BE2C (cell line): ENCODE results near the gene SHISA6.
"Not testable (repeated sequence)": the region's sequence is repeated elsewhere in the genome, so short reads cannot be mapped to it uniquely, and the experiment has no call there.

Experiments used
- DNase-seq: peaks from one replicate; pipeline ENCODE4 v3.0.0-alpha.2; 2020
- H3K27me3 ChIP-seq: fragments of 250-450 bp; sonication (Bioruptor Pico); 2 replicates; pipeline ENCODE4 v1.5.1; 2020; ENCODE audit warnings: mild to moderate bottlenecking
- H3K36me3 ChIP-seq: fragments of 250-450 bp; sonication (Bioruptor Pico); 2 replicates; pipeline ENCODE4 v1.5.1; 2020; ENCODE audit warnings: mild to moderate bottlenecking
- H3K4me1 ChIP-seq: fragments of 250-450 bp; sonication (Bioruptor Pico); 2 replicates; pipeline ENCODE4 v1.5.1; 2020
- H3K4me3 ChIP-seq: 2 replicates; pipeline ENCODE4 v1.5.1; 2011; ENCODE audit warnings: low read depth, low read length
- H3K9me3 ChIP-seq: fragments of 250-450 bp; sonication (Bioruptor Pico); 2 replicates; pipeline ENCODE4 v1.5.1; 2020
- CTCF ChIP-seq: IDR thresholded peaks from 2 replicates; pipeline ENCODE4 v1.5.1; 2012; ENCODE audit warnings: mild to moderate bottlenecking, low read depth, low read length

Gene SHISA6

GRCh38 chr17:11308531-11308930 is 67.5 kb downstream of the SHISA6 start:
- no peaks in the 10 kb centered on the region for H3K27me3 ChIP-seq
- DNase-seq: no peak
- H3K9me3 ChIP-seq: no peaks in the 10 kb centered on the region
- TF ChIP-seq CTCF: no peak
- no peak overlapping the region for H3K4me3 ChIP-seq
- no peaks in the 10 kb centered on the region for H3K4me1 ChIP-seq
- H3K36me3 ChIP-seq: no peaks in the 10 kb centered on the region

- Histone ChIP-seq H3K4me3 (no peak overlapping the region), H3K9me3 (no peaks in the 10 kb centered on the region)
- no peak for DNase-seq
Observed at GRCh38 chr17:11309033-11309432, 68.0 kb downstream of the SHISA6 start.

DNA sequence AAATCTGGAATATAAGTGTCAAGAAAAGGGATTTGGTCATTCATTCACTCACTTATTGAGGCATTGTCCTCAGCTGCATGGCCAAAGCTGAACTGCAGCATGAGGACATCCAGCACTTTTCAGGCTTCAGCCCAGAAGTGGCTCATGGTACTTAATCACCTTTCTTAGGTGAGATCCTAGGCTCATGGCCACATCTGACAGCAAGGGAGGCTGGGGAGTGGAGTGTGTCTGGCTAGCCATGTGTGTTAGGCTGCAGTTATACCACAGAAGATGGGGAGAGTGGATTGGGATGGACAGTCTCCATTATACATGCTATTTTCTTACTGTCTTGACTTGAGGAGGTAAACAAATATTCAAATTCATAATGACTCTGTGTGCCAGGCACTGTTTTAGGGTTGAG is 68.8 kb downstream of the SHISA6 start:
- H3K36me3 ChIP-seq: no peaks in the 10 kb centered on the region
- no peaks in the 10 kb centered on the region for H3K9me3 ChIP-seq
- DNase-seq: no peak
- H3K27me3 ChIP-seq: no peaks in the 10 kb centered on the region
- TF ChIP-seq CTCF: no peak
- H3K4me3 ChIP-seq: no peak overlapping the region
- no peaks in the 10 kb centered on the region for H3K4me1 ChIP-seq

More at GRCh38 chr17:11309033-11309432, 68.0 kb downstream of the SHISA6 start:
- H3K27me3 ChIP-seq: no peaks in the 10 kb centered on the region
- no peak for TF ChIP-seq CTCF
- no peaks in the 10 kb centered on the region for H3K36me3 ChIP-seq
- no peaks in the 10 kb centered on the region for H3K4me1 ChIP-seq

- not testable (repeated sequence) for H3K9me3 ChIP-seq, DNase-seq, H3K36me3 ChIP-seq, H3K4me1 ChIP-seq, H3K27me3 ChIP-seq, H3K4me3 ChIP-seq
Observed at GRCh38 chr17:11316451-11316850, 75.4 kb downstream of the SHISA6 start.

GRCh38 chr17:11318207-11318606 is 77.2 kb downstream of the SHISA6 start:
- no peak for DNase-seq
- no peaks in the 10 kb centered on the region for H3K9me3 ChIP-seq
- H3K27me3 ChIP-seq: no peaks in the 10 kb centered on the region
- no peaks in the 10 kb centered on the region for H3K4me1 ChIP-seq
- no peak for TF ChIP-seq CTCF
- no peak overlapping the region for H3K4me3 ChIP-seq
- no peaks in the 10 kb centered on the region for H3K36me3 ChIP-seq

- H3K4me1 ChIP-seq: no peaks in the 10 kb centered on the region
- no peak overlapping the region for H3K4me3 ChIP-seq
- DNase-seq: no peak
- no peak for TF ChIP-seq CTCF
- no peaks in the 10 kb centered on the region for H3K9me3 ChIP-seq
- no peaks in the 10 kb centered on the region for H3K27me3 ChIP-seq
- H3K36me3 ChIP-seq: no peaks in the 10 kb centered on the region
Observed at GRCh38 chr17:11319894-11320293, 78.9 kb downstream of the SHISA6 start.

DNA sequence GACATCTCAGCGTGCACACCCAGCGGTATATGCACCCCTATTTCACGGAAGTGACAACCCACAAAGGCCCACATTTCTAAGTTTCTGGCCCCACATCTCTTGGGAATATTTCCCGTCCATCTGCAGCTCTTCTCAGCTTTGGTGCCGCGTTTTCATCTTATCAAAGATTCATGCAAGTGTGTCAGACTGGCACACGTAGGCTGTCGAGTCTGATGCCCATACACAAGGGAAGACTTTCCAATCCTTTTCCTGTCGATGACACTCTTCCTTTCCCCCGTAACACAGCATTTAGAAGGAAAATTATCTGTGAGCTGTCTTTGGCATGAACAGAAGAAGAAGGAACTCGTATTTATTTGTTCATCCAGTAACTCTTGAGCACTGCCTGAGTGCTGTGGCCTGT is 83.0 kb downstream of the SHISA6 start:
- H3K4me3 ChIP-seq: no peak overlapping the region
- H3K4me1 ChIP-seq: no peaks in the 10 kb centered on the region
- TF ChIP-seq CTCF: no peak
- H3K27me3 ChIP-seq: no peaks in the 10 kb centered on the region
- no peaks in the 10 kb centered on the region for H3K9me3 ChIP-seq
- H3K36me3 ChIP-seq: no peaks in the 10 kb centered on the region
- no peak for DNase-seq
